CD14-positive monocyte (primary cell): ENCODE results near the gene NEO1. TPM values are rescaled to one million over a fixed set of nuclear protein-coding genes. Genes with fewer than 3 reads are reported as not detected.

ENCODE experiments used
- DNase-seq, 3 donors: peaks; one replicate each; pipeline ENCODE4 v3.0.0-alpha.2; 2011 to 2022
- H2AFZ ChIP-seq: 2 replicates; pipeline ENCODE4 v1.6.0; 2012; ENCODE audit warnings: mild to moderate bottlenecking, low read depth, low read length, inconsistent platforms; ENCODE audit not compliant: insufficient read depth, poor library complexity, severe bottlenecking
- H3K27ac ChIP-seq, 2 donors: 1 replicate in 1 of 2; 2 replicates in 1 of 2; pipeline ENCODE4 v1.5.1; 2012 to 2013; ENCODE audit warnings: low read length in 2 of 2, control low read depth in 1 of 2, inconsistent platforms in 1 of 2, low read depth in 1 of 2, mild to moderate bottlenecking in 1 of 2
- H3K27me3 ChIP-seq, 2 donors: one replicate each; pipeline versions ENCODE4 v1.6.0 to v1.6.1; 2011 to 2013; ENCODE audit warnings: low read length in 2 of 2; ENCODE audit not compliant: control insufficient read depth in 2 of 2, insufficient read depth in 2 of 2
- H3K36me3 ChIP-seq, 2 donors: replicated peaks in 1 of 2; 1 replicate in 1 of 2; 2 replicates in 1 of 2; pipeline versions ENCODE4 v1.5.1 to v1.6.1; 2012 to 2013; ENCODE audit warnings: low read length in 2 of 2, control low read depth in 1 of 2, inconsistent platforms in 1 of 2, mild to moderate bottlenecking in 1 of 2; ENCODE audit not compliant: insufficient read depth in 2 of 2, control insufficient read depth in 1 of 2
- H3K4me1 ChIP-seq, 2 donors: 1 replicate in 1 of 2; 2 replicates in 1 of 2; pipeline versions ENCODE4 v1.5.1 to v1.6.1; 2012 to 2013; ENCODE audit warnings: low read length in 2 of 2, control low read depth in 1 of 2, inconsistent platforms in 1 of 2, mild to moderate bottlenecking in 1 of 2, moderate library complexity in 1 of 2; ENCODE audit not compliant: insufficient read depth in 2 of 2, control insufficient read depth in 1 of 2
- H3K4me2 ChIP-seq: replicated peaks from 2 replicates; pipeline ENCODE3; 2012; ENCODE audit warnings: low read length, moderate library complexity, mild to moderate bottlenecking; ENCODE audit not compliant: poor library complexity, severe bottlenecking; ENCODE audit errors: extremely low read depth
- H3K4me3 ChIP-seq, 3 experiments: fragments of 200-600 bp in 1 of 3; sonication (generic) in 1 of 3; replicated peaks in 1 of 3; 1 replicate in 2 of 3; 2 replicates in 1 of 3; pipeline ENCODE4 v1.5.1; 2011 to 2013; ENCODE audit warnings: low read length in 3 of 3, mild to moderate bottlenecking in 3 of 3, control low read depth in 2 of 3, low read depth in 2 of 3, inconsistent platforms in 1 of 3, moderate library complexity in 1 of 3
- H3K79me2 ChIP-seq: 2 replicates; pipeline ENCODE4 v1.6.0; 2012; ENCODE audit warnings: mild to moderate bottlenecking, control low read depth, inconsistent platforms, low read length, moderate library complexity; ENCODE audit not compliant: insufficient read depth
- H3K9ac ChIP-seq: 2 replicates; pipeline ENCODE4 v1.6.0; 2017; ENCODE audit warnings: low read length, mild to moderate bottlenecking; ENCODE audit not compliant: insufficient read depth, poor library complexity, severe bottlenecking
- H3K9me3 ChIP-seq, 2 donors: replicated peaks in 1 of 2; 1 replicate in 1 of 2; 2 replicates in 1 of 2; pipeline versions ENCODE4 v1.5.1 to v1.6.1; 2012 to 2013; ENCODE audit warnings: low read length in 2 of 2, control low read depth in 1 of 2; ENCODE audit not compliant: control insufficient read depth in 1 of 2, insufficient read depth in 1 of 2
- H4K20me1 ChIP-seq: 2 replicates; pipeline ENCODE4 v1.6.0; 2012; ENCODE audit warnings: mild to moderate bottlenecking, low read length, control low read depth, moderate library complexity; ENCODE audit not compliant: insufficient read depth
- H3K27ac Mint-ChIP-seq, 7 donors: one replicate each; pipeline ENCODE4 v1.8.0; 2020; ENCODE audit warnings: mild to moderate bottlenecking in 7 of 7, mixed read lengths in 7 of 7, moderate library complexity in 6 of 7, inconsistent platforms in 2 of 7
- H3K27me3 Mint-ChIP-seq, 3 donors: one replicate each; pipeline ENCODE4 v1.8.0; 2021 to 2022; ENCODE audit warnings: low read depth in 3 of 3, mild to moderate bottlenecking in 3 of 3, mixed read lengths in 3 of 3, moderate library complexity in 3 of 3, inconsistent platforms in 1 of 3
- H3K36me3 Mint-ChIP-seq, 2 donors: one replicate each; pipeline ENCODE4 v1.8.0; 2020; ENCODE audit warnings: mixed read lengths in 2 of 2, inconsistent platforms in 1 of 2, mild to moderate bottlenecking in 1 of 2
- H3K4me1 Mint-ChIP-seq: one replicate; pipeline ENCODE4 v1.8.0; 2020; ENCODE audit warnings: mild to moderate bottlenecking, mixed read lengths
- H3K4me3 Mint-ChIP-seq, 2 donors: one replicate each; pipeline ENCODE4 v1.8.0; 2020; ENCODE audit warnings: mild to moderate bottlenecking in 2 of 2, mixed read lengths in 2 of 2, moderate library complexity in 1 of 2
- H3K9me3 Mint-ChIP-seq, 7 donors: one replicate each; pipeline ENCODE4 v1.8.0; 2020 to 2022; ENCODE audit warnings: mixed read lengths in 7 of 7, mild to moderate bottlenecking in 6 of 7, moderate library complexity in 6 of 7, inconsistent platforms in 2 of 7
- WGBS: methylation state at CpG from one replicate; pipeline ENCODE4 v1.1.5; 2013; ENCODE audit warnings: missing lambda C conversion rate; ENCODE audit not compliant: insufficient coverage; 5-methylcytosine and 5-hydroxymethylcytosine counted together
- intact Hi-C, 2 donors: fragments of 100-400 bp; cut with micrococcal nuclease; formaldehyde crosslinking; loops; one replicate each; pipeline versions ENCODE4 v1.15.0 to v1.15.1; 2023
- polyA plus RNA-seq, 3 donors: library from polyadenylated mRNA; depleted of rRNA in 1 of 3; unstranded in 2 of 3; stranded (reverse) in 1 of 3; fragments of 300-500 nt in 2 of 3; fragments of >200 nt in 1 of 3; fragmentation: Illumina TruSeq in 2 of 3; gene quantifications; 1 replicate in 2 of 3; 2 replicates in 1 of 3; pipeline ENCODE4 v1.2.3, GENCODE V29; 2012 to 2021
- TF ChIP-seq, protein P1 (sequence below): fragments of 200-600 bp; IDR thresholded peaks from one replicate; pipeline ENCODE4 v1.8.0; 2022; ENCODE audit warnings: antibody characterized with exemption, mild to moderate bottlenecking

The NEO1 gene
- polyA plus RNA-seq, 3 donors: 0.03 to 0.06 TPM; not detected in 1

DNA sequence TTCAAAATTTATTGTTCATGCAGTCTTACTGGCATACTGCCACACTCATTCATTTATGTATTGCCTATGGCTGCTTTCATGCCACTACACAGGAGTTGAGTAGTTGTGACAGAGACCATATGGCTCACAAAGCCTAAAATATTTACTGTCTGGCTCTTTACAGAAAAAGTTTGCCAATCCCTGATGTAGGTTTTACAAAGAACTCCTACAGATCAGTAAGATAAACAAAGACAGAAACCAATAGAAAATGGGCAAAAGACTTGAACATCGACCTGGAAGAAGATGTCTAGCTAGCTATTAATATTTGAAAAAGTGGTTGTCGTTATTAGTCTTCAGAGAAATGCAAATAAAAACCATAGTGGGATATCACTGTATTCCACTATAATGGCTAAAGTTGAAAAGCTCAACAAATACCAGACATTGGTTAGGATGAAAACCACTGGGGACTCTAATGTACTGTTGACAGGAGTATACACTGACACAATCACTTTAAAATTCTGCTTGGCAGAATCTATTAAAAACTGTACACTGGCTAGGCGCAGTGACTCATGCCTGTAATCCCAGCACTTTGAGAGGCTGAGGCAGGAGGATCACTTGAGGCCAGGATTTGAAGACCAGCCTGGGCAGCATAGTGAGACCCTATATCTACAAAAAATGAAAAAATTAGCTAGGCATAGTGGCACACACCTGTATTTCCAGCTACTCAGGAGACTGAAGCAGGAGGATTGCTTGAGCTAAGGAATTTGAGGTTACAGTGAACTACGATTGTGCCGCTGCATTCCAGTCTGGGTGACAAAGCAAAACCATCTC lies 87.7 kb downstream of the NEO1 start:
- Histone ChIP-seq H3K4me3 (no peak overlapping the region), H3K4me1 (no peaks in the 10 kb centered on the region), H3K9ac (no peak overlapping the region), H2AFZ (no peak overlapping the region), H3K36me3 (no peaks in the 10 kb centered on the region), H3K79me2 (no peaks in the 10 kb centered on the region), H3K4me2 (no peak overlapping the region), H3K27ac (no peak overlapping the region), H3K9me3 (no peaks in the 10 kb centered on the region), H3K27me3 (peaks cover 0 to 6% of the 10 kb centered on the region in 2 donors), H4K20me1 (no peaks in the 10 kb centered on the region)
- no CpG with 5 or more reads among the region's 5 CpGs for WGBS
- TF ChIP-seq, protein P1, sequence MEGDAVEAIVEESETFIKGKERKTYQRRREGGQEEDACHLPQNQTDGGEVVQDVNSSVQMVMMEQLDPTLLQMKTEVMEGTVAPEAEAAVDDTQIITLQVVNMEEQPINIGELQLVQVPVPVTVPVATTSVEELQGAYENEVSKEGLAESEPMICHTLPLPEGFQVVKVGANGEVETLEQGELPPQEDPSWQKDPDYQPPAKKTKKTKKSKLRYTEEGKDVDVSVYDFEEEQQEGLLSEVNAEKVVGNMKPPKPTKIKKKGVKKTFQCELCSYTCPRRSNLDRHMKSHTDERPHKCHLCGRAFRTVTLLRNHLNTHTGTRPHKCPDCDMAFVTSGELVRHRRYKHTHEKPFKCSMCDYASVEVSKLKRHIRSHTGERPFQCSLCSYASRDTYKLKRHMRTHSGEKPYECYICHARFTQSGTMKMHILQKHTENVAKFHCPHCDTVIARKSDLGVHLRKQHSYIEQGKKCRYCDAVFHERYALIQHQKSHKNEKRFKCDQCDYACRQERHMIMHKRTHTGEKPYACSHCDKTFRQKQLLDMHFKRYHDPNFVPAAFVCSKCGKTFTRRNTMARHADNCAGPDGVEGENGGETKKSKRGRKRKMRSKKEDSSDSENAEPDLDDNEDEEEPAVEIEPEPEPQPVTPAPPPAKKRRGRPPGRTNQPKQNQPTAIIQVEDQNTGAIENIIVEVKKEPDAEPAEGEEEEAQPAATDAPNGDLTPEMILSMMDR: no peak
- Mint-ChIP-seq H3K4me3 (no peak overlapping the region), H3K27ac (no peak overlapping the region), H3K4me1 (no peaks in the 10 kb centered on the region), H3K27me3 (peaks cover 5 to 20% (median 8%) of the 10 kb centered on the region in 3 donors), H3K36me3 (no peaks in the 10 kb centered on the region), H3K9me3 (no peaks in the 10 kb centered on the region)
- no peak for DNase-seq
- intact Hi-C loops: no loop called here

DNA sequence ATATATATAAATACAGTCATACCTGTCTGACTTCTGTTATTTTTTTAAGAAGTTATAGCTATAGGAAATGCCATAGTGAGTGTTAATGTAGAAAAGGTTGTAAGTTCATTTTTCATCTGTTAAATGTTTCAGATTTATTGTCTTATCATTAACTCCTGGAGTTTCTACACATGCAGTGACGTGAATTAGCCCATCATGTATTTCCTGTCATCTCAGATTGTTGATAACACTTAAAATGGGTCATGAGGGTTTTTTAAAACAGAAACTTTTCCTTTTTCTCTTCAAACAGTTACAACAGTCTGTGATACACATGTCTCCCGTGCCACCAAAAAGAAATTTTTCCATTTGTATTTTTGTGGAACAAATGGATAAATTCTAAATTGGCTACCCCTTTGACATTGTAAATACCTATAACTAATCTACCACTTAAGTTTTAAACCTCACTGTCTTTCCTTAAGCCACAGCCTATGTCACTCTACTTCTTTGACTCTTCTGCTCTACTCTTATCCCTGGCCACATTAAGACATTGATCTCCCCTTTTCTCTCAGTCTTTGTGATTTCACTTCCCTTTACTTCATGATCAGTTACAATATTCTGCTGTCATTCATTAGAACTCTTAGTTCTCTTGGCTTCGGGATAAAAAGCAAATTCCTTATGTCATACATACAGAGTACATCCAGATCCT lies 89.1 kb downstream of the NEO1 start:
- peaks cover 2 to 23% (median 8%) of the 10 kb centered on the region in 3 donors for H3K27me3 Mint-ChIP-seq
- H3K36me3 Mint-ChIP-seq: no peaks in the 10 kb centered on the region
- no peak overlapping the region for H3K27ac ChIP-seq

More for the DNA sequence above, 89.1 kb downstream of the NEO1 start:
- TF ChIP-seq, protein P1: no peak
- no peaks in the 10 kb centered on the region for H3K79me2 ChIP-seq
- peaks cover 0 to 6% of the 10 kb centered on the region in 2 donors for H3K27me3 ChIP-seq
- no peaks in the 10 kb centered on the region for H3K9me3 ChIP-seq
- Mint-ChIP-seq H3K4me3 (no peak overlapping the region), H3K9me3 (no peaks in the 10 kb centered on the region), H3K27ac (no peak overlapping the region), H3K4me1 (no peaks in the 10 kb centered on the region)
- no peak overlapping the region for H3K9ac ChIP-seq
- no peak overlapping the region for H2AFZ ChIP-seq
- no peaks in the 10 kb centered on the region for H3K4me1 ChIP-seq
- H4K20me1 ChIP-seq: no peaks in the 10 kb centered on the region
- 100% methylated on average over 1 of the region's 3 CpGs for WGBS
- no peak overlapping the region for H3K4me3 ChIP-seq
- H3K36me3 ChIP-seq: no peaks in the 10 kb centered on the region
- DNase-seq: no peak
- H3K4me2 ChIP-seq: no peak overlapping the region
- intact Hi-C loops: no loop called here
